Right cardiac atrium (tissue), 5 donors: ENCODE measurements around the gene CDC42EP3. TPM values are rescaled to one million over a fixed set of nuclear protein-coding genes. Genes with fewer than 3 reads are reported as not detected.

Experiments
- ATAC-seq, 2 donors: fragments of 200-7000 bp; cut with Tn5 transposase; one replicate each; pipeline versions ENCODE4 v1.8.0 to v1.9.1; 2020; ENCODE audit warnings: moderate library complexity in 2 of 2, mild to moderate bottlenecking in 1 of 2
- DNase-seq, 3 donors: peaks; one replicate each; pipeline ENCODE4 v3.0.0-alpha.2; 2020
- H3K27ac ChIP-seq: one replicate; pipeline ENCODE4 v1.5.1; 2013; ENCODE audit warnings: mild to moderate bottlenecking, low read length, control low read depth, moderate library complexity
- H3K27me3 ChIP-seq: one replicate; pipeline ENCODE4 v1.6.1; 2013; ENCODE audit not compliant: control insufficient read depth, insufficient read depth
- H3K4me1 ChIP-seq: one replicate; pipeline ENCODE4 v1.6.1; 2013; ENCODE audit warnings: low read length; ENCODE audit not compliant: control insufficient read depth, insufficient read depth
- H3K4me3 ChIP-seq: one replicate; pipeline ENCODE4 v1.5.1; 2013; ENCODE audit warnings: low read length, control low read depth
- H3K9me3 ChIP-seq: one replicate; pipeline ENCODE4 v1.6.1; 2013; ENCODE audit warnings: low read length; ENCODE audit not compliant: control insufficient read depth
- WGBS: extraction: QIAGEN DNeasy Blood & Tissue Kit; methylation state at CpG from one replicate; pipeline ENCODE4 v1.1.7; 2013; 5-methylcytosine and 5-hydroxymethylcytosine counted together
- intact Hi-C, 4 donors: fragments of 100-400 bp; cut with DNase I; formaldehyde crosslinking; loops; one replicate each; pipeline versions ENCODE4 v1.11.0 to v1.14.0; 2022 to 2023
- polyA plus RNA-seq: library from polyadenylated mRNA; stranded (reverse); fragments of 200-250 nt; gene quantifications from one replicate; pipeline ENCODE4 v1.2.3, GENCODE V29; 2013
- total RNA-seq, 4 donors: library from RNA; stranded (reverse); fragmentation: NEBNext Ultra II Directional; extraction: Animal tissue kit (Norgen Biotek cat#: 25700); gene quantifications; one replicate each; pipeline ENCODE4 v1.2.1, GENCODE V29; 2021
- donor health status: healthy with polysubstance abuse.
- donor health status: DM: no; HTN: yes; CAD: no.
- donor health status: DM: no; HTN: no; CAD: no.
- donor health status: DM: no; HTN: yes; CAD: no; lungs with severe emphysema.
- donor health status: DM: yes; HTN: yes; CAD: no.

Gene CDC42EP3
- total and polyA plus RNA-seq, 5 donors: 37.3 to 98.4 (median 76.7) TPM

GRCh38 chr2:37683241-37683640, 11.8 kb upstream of the CDC42EP3 start:
- WGBS: 64% methylated on average over 3 of the region's 3 CpGs
- H3K9me3 ChIP-seq: no peaks in the 10 kb centered on the region
- H3K4me1 ChIP-seq: no peaks in the 10 kb centered on the region
- H3K27ac ChIP-seq: no peak overlapping the region
- no peak for DNase-seq
- intact Hi-C loops: no loop called here
- no peaks in the 10 kb centered on the region for H3K27me3 ChIP-seq
- no peak for ATAC-seq
- H3K4me3 ChIP-seq: no peak overlapping the region

GRCh38 chr2:37682473-37682872, 11.0 kb upstream of the CDC42EP3 start:
- Histone ChIP-seq H3K4me1 (no peaks in the 10 kb centered on the region), H3K4me3 (no peak overlapping the region)
- no peak for ATAC-seq

GRCh38 chr2:37681587-37681986, 10.1 kb upstream of the CDC42EP3 start:
- H3K27me3 ChIP-seq: no peaks in the 10 kb centered on the region
- no peaks in the 10 kb centered on the region for H3K9me3 ChIP-seq
- no peak overlapping the region for H3K27ac ChIP-seq
- WGBS: 100% methylated on average over 1 of the region's 1 CpG
- no peak overlapping the region for H3K4me3 ChIP-seq
- no peak for DNase-seq
- intact Hi-C loops: no loop called here
- no peak for ATAC-seq
- no peaks in the 10 kb centered on the region for H3K4me1 ChIP-seq

More at GRCh38 chr2:37682473-37682872, 11.0 kb upstream of the CDC42EP3 start:
- no peaks in the 10 kb centered on the region for H3K27me3 ChIP-seq
- no peak overlapping the region for H3K27ac ChIP-seq
- WGBS: 57% methylated on average over 4 of the region's 4 CpGs
- no peaks in the 10 kb centered on the region for H3K9me3 ChIP-seq
- DNase-seq: no peak
- intact Hi-C loops: no loop called here

- Histone ChIP-seq H3K27me3 (no peaks in the 10 kb centered on the region), H3K9me3 (no peaks in the 10 kb centered on the region), H3K4me3 (no peak overlapping the region), H3K27ac (no peak overlapping the region), H3K4me1 (peaks cover under 1% of the 10 kb centered on the region)
- no peak for ATAC-seq
- intact Hi-C loops: loop anchor here in 2 of 4 donors (10.0 kb wide), 2 partner anchors 146 to 196 kb away; no protein-coding TSS in a partner anchor
- no peak for DNase-seq
- WGBS: 45% methylated on average over 2 of the region's 2 CpGs
Observed at GRCh38 chr2:37679072-37679695, 7.7 kb upstream of the CDC42EP3 start.

GRCh38 chr2:37676274-37676673, 4.8 kb upstream of the CDC42EP3 start:
- Histone ChIP-seq H3K4me3 (no peak overlapping the region), H3K9me3 (no peaks in the 10 kb centered on the region), H3K27me3 (no peaks in the 10 kb centered on the region), H3K4me1 (peaks cover 2% of the 10 kb centered on the region), H3K27ac (no peak overlapping the region)
- WGBS: 68% methylated on average over 1 of the region's 1 CpG
- DNase-seq: no peak
- no peak for ATAC-seq
- intact Hi-C loops: loop anchor here in 2 of 4 donors (10.0 kb wide), 2 partner anchors 149 to 199 kb away; no protein-coding TSS in a partner anchor

- H3K27ac ChIP-seq: no peak overlapping the region
Observed at GRCh38 chr2:37674946-37675345, 3.5 kb upstream of the CDC42EP3 start.

GRCh38 chr2:37672870-37673184, 1.4 kb upstream of the CDC42EP3 start:
- DNase-seq (no peak), ATAC-seq (no peak)
- Histone ChIP-seq H3K4me3 (peak overlapping the region; percentile 61), H3K27ac (peak overlapping the region; percentile 98), H3K9me3 (no peaks in the 10 kb centered on the region), H3K27me3 (no peaks in the 10 kb centered on the region), H3K4me1 (peaks cover 2% of the 10 kb centered on the region)
- 9% methylated on average over 7 of the region's 7 CpGs for whole genome bisulfite sequencing
- intact Hi-C loops: loop anchor here in 2 of 4 donors (10.0 kb wide), 2 partner anchors 152 to 202 kb away; no protein-coding TSS in a partner anchor

More at GRCh38 chr2:37674946-37675345, 3.5 kb upstream of the CDC42EP3 start:
- DNase-seq: no peak
- intact Hi-C loops: loop anchor here in 2 of 4 donors (10.0 kb wide), 2 partner anchors 150 to 200 kb away; no protein-coding TSS in a partner anchor
- H3K4me3 ChIP-seq: no peak overlapping the region
- H3K27me3 ChIP-seq: no peaks in the 10 kb centered on the region
- no peaks in the 10 kb centered on the region for H3K9me3 ChIP-seq
- no peak for ATAC-seq
- 73% methylated on average over 2 of the region's 2 CpGs for WGBS
- peaks cover 2% of the 10 kb centered on the region for H3K4me1 ChIP-seq

- intact Hi-C loops: loop anchor here in 2 of 4 donors (10.0 kb wide), 2 partner anchors 153 to 203 kb away; no protein-coding TSS in a partner anchor
- DNase-seq: peak; percentile 83 to 90 (median 88)
- peak overlapping the region; percentile 61 for H3K4me3 ChIP-seq
- peak overlapping the region; percentile 98 for H3K27ac ChIP-seq
- no peaks in the 10 kb centered on the region for H3K9me3 ChIP-seq
- ATAC-seq: peak; percentile 68 to 93
- under 1% methylated on average over 69 of the region's 69 CpGs for WGBS
- peaks cover 2% of the 10 kb centered on the region for H3K4me1 ChIP-seq
- no peaks in the 10 kb centered on the region for H3K27me3 ChIP-seq
Observed at GRCh38 chr2:37672104-37672869, 845 bp upstream of the CDC42EP3 start.

GRCh38 chr2:37671816-37672103, 318 bp upstream of the CDC42EP3 start:
- intact Hi-C loops: loop anchor here in 2 of 4 donors (10.0 kb wide), 2 partner anchors 153 to 203 kb away; no protein-coding TSS in a partner anchor
- Histone ChIP-seq H3K27ac (peak overlapping the region; percentile 98), H3K9me3 (no peaks in the 10 kb centered on the region), H3K27me3 (no peaks in the 10 kb centered on the region), H3K4me3 (peak overlapping the region; percentile 61), H3K4me1 (peaks cover 5% of the 10 kb centered on the region)
- DNase-seq (peak in 1 of 3 donors; percentile 64), ATAC-seq (no peak)
- WGBS: under 1% methylated on average over 29 of the region's 29 CpGs

GRCh38 chr2:37670378-37671008, 949 bp downstream of the CDC42EP3 start:
- Histone ChIP-seq H3K4me1 (peaks cover 10% of the 10 kb centered on the region), H3K9me3 (no peaks in the 10 kb centered on the region), H3K27me3 (no peaks in the 10 kb centered on the region), H3K27ac (peak overlapping the region; percentile 75), H3K4me3 (peak overlapping the region; percentile 61)
- DNase-seq (peak in 2 of 3 donors; percentile 60 to 65), ATAC-seq (peak in 1 of 2 donors; percentile 60)
- WGBS: 8% methylated on average over 11 of the region's 11 CpGs
- intact Hi-C loops: loop anchor here in 2 of 4 donors (10.0 kb wide), 2 partner anchors 154 to 204 kb away; no protein-coding TSS in a partner anchor

- peak overlapping the region; percentile 61 for H3K4me3 ChIP-seq
- no peak for DNase-seq
- WGBS: 62% methylated on average over 3 of the region's 3 CpGs
- H3K4me1 ChIP-seq: peaks cover 10% of the 10 kb centered on the region
- ATAC-seq: no peak
- H3K27ac ChIP-seq: peak overlapping the region; percentile 40
- intact Hi-C loops: no loop called here
- no peaks in the 10 kb centered on the region for H3K27me3 ChIP-seq
- H3K9me3 ChIP-seq: no peaks in the 10 kb centered on the region
Observed at GRCh38 chr2:37669446-37669845, 2.0 kb downstream of the CDC42EP3 start.
